K562 treated with DMSO at 1 percent for 24 hours (cell line): Measurements from ENCODE around the gene ZNF687. TPM values are rescaled to one million over a fixed set of nuclear protein-coding genes. Genes with fewer than 3 reads are reported as not detected.

Experiments
- total RNA-seq: library from RNA; unstranded; fragments of 300-600 nt; gene quantifications from 2 replicates; pipeline ENCODE4 v1.2.3, GENCODE V29; 2022; ENCODE audit warnings: low read depth; ENCODE audit not compliant: insufficient read depth

ZNF687 gene, protein sequence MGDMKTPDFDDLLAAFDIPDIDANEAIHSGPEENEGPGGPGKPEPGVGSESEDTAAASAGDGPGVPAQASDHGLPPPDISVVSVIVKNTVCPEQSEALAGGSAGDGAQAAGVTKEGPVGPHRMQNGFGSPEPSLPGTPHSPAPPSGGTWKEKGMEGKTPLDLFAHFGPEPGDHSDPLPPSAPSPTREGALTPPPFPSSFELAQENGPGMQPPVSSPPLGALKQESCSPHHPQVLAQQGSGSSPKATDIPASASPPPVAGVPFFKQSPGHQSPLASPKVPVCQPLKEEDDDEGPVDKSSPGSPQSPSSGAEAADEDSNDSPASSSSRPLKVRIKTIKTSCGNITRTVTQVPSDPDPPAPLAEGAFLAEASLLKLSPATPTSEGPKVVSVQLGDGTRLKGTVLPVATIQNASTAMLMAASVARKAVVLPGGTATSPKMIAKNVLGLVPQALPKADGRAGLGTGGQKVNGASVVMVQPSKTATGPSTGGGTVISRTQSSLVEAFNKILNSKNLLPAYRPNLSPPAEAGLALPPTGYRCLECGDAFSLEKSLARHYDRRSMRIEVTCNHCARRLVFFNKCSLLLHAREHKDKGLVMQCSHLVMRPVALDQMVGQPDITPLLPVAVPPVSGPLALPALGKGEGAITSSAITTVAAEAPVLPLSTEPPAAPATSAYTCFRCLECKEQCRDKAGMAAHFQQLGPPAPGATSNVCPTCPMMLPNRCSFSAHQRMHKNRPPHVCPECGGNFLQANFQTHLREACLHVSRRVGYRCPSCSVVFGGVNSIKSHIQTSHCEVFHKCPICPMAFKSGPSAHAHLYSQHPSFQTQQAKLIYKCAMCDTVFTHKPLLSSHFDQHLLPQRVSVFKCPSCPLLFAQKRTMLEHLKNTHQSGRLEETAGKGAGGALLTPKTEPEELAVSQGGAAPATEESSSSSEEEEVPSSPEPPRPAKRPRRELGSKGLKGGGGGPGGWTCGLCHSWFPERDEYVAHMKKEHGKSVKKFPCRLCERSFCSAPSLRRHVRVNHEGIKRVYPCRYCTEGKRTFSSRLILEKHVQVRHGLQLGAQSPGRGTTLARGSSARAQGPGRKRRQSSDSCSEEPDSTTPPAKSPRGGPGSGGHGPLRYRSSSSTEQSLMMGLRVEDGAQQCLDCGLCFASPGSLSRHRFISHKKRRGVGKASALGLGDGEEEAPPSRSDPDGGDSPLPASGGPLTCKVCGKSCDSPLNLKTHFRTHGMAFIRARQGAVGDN
- 40.9 and 43.8 TPM in 2 replicates for total RNA-seq

DNA sequence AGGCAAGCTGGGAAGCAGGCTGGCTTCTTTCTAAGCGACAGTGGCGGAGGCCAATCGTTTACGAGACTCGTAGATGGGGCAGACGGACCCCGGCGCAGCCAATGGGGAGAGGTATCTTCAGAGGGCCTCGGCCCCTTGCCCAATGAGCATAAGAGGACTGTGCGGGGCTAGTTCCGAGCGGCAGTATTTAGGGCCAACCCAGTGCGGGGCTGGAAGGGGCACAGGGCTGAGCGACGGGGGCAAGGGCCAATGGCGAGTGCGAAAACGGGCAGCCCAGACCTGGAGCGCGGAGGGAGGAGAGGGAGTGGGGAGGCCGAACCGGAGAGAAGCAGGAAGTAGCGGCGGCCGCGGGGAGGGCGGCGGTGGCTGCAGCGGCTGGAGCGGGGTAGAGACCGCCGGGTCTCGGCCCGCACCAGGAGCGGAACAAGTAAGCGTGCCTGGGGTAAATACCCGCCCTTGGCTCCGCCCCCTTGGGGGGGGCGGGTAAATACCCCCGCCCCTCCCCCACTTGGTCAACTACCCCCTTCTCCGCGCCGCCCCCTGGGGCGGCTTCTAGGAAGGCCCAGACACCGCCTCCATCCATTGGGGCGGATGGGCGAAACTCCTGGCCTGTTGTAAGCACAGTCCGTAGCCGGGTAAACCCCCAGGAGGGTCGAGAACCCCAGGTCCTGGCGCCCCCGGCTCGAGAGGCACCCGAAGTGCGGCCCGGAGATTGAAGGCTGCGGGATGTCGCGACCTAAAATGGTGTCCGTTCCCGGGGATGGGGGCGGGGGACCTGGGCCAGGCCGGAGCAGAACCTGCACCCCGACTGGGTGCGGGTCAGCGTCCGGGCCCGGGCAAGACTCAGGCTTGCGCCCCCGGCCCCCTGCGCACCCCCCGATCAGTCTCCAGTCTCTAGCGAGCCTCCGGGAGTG is at the start of gene ZNF687:
Gene ZNF687 (plus strand): TSS at position 331 of the 914 bp plus-strand sequence. CDS start 3,993 bp downstream, outside the sequence.

DNA sequence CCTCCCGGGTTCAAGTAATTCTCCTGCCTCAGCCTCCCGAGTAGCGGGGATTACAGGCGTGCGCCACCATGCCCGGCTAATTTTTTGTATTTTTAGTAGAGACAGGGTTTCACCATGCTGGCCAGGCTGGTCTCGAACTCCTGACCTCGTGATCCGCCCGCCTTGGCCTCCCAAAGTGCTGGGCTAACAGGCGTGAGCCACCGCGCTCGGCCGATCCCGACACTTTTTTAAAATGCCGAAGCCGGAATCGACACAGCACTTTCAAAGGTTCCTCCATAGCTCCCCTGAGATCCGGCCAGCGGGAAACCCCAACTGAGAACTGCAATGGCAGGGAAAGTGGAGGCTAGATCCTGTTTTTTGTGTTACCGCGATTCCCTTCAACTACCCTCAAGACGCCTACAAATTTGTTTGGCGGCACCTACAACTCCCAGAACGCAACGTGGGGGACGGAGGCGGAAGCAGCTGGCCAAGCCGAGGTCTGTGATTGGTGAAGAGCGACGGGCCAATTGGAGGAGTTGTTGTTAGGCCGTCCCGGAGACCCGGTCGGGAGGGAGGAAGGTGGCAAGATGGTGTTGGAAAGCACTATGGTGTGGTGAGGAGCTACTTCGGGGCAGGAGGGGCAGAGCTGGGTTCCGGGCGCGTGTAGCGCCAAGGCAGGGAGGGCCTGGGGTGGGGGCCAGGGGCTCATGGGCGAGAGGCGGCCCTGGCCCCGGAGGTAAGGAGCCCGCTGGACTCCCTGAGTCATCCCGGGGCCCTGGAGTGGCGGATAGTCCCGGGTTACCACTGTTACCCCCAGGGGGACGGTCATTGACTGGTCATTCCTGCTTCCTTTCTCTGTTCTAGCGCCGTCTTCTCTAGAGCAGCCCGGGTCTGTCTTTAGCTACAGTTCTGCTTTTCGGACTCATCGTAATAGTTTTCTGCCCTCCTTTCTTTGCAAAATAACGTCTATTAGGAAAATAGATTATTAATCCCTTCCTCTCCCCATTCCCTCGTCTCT is 27.6 kb upstream of the ZNF687 start, which contains the start of gene PSMD4:
Gene PSMD4 (plus strand): TSS at position 518 of the 997 bp plus-strand sequence. CDS start 49 bp downstream, at position 567.

GRCh38 chr1:151327223-151327902 is 45.3 kb downstream of the ZNF687 start, which contains the start of gene PI4KB:
Gene PI4KB (minus strand): TSS chr1:151327416. CDS start chr1:151316481, 10,935 bp downstream.

Other genes starting within 250 kb of the ZNF687 start
- gene BNIPL, start 245.7 kb upstream of the ZNF687 start, total RNA-seq = 1.7 and 2.0 TPM in 2 replicates
- gene C1orf56, start 234.5 kb upstream of the ZNF687 start, total RNA-seq = 5.3 and 7.5 TPM in 2 replicates
- 58.3 and 67.9 TPM in 2 replicates for gene CDC42SE1, start 222.7 kb upstream of the ZNF687 start, total RNA-seq
- gene MLLT11, start 221.9 kb upstream of the ZNF687 start, total RNA-seq = 9.1 and 9.4 TPM in 2 replicates
- gene GABPB2, start 211.5 kb upstream of the ZNF687 start, total RNA-seq = 3.6 and 3.7 TPM in 2 replicates
- gene SEMA6C, start 135.7 kb upstream of the ZNF687 start, total RNA-seq = 8.6 and 9.7 TPM in 2 replicates
- gene TNFAIP8L2, start 125.7 kb upstream of the ZNF687 start, total RNA-seq = 0.79 and 2.2 TPM in 2 replicates
- gene LYSMD1, start 116.4 kb upstream of the ZNF687 start, total RNA-seq = 5.2 and 5.8 TPM in 2 replicates
- gene SCNM1, start 116.2 kb upstream of the ZNF687 start, total RNA-seq = 41.3 and 42.0 TPM in 2 replicates
- gene TMOD4, start 106.3 kb upstream of the ZNF687 start, total RNA-seq = 0.38 TPM in 1 of 2 replicates, not detected in the other
- gene VPS72, start 92.1 kb upstream of the ZNF687 start, total RNA-seq = 74.3 and 81.7 TPM in 2 replicates
- gene PIP5K1A, start 83.7 kb upstream of the ZNF687 start, total RNA-seq = 17.7 and 19.0 TPM in 2 replicates
- 331 and 341 TPM in 2 replicates for gene PSMD4, start 27.6 kb upstream of the ZNF687 start, total RNA-seq
- 58.2 and 61.3 TPM in 2 replicates for gene PI4KB, start 45.1 kb downstream of the ZNF687 start, total RNA-seq
- 20.3 and 25.1 TPM in 2 replicates for gene RFX5, start 65.0 kb downstream of the ZNF687 start, total RNA-seq
- 52.9 TPM in 2 replicates for gene SELENBP1, start 90.4 kb downstream of the ZNF687 start, total RNA-seq
- gene PSMB4, start 117.3 kb downstream of the ZNF687 start, total RNA-seq = 494 and 537 TPM in 2 replicates
- 22.3 and 28.9 TPM in 2 replicates for gene POGZ, start 177.2 kb downstream of the ZNF687 start, total RNA-seq
- 0.36 and 0.44 TPM in 2 replicates for gene CGN, start 229.1 kb downstream of the ZNF687 start, total RNA-seq